NOMO-1 treated with DMSO at 0.1 percent for 48 hours (cell line): ENCODE data around the gene ZNF195.
"Not testable (repeated sequence)": the region's sequence is repeated elsewhere in the genome, so short reads cannot be mapped to it uniquely, and the experiment has no call there.

ENCODE experiments used
- DNase-seq: peaks from one replicate; lab custom pipeline; 2025; ENCODE audit not compliant: unreplicated experiment; lab: John Stamatoyannopoulos, UW

ZNF195 gene

DNA sequence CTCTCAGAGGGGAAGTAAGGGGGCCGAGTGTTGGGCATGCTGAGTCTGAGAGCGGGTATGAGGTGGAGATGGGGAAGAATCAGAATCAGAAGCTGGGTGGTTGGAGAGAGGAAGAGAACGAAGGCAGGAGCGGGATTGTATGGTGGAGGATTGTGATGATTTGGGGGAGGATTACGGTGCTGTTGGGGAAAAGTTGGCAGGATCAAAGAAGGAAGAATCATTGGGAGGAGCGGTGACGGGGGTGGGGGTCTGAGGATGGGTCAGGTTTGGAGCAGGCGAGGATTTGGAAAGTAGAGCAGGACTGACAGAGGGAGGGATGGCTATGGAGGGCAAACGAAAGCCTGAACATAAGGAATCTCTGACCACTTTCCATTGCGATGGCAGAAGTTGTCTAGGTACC lies 22.1 kb downstream of the ZNF195 start:
- no peak for DNase-seq

- no peak for DNase-seq
Measured at GRCh38 chr11:3353066-3353465, 25.9 kb downstream of the ZNF195 start.

DNA sequence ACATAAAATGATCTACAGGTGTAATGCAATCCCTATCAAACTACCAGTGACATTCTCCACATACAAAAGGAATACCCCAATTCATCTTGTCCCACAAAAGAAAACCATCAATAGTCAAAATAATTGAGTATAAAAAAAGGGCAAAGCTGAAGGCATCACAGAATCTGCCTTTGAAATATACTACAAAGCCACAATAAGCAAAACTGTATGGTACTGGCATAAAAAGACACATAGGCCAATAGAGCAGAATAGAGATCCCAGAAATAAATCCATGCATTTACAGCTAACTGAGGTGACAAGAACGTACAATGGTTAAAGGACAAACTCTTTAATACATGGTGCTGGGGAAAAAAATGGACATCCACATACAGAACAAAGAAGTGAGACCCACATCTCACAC lies 31.8 kb downstream of the ZNF195 start:
- DNase-seq = no peak

- no peak for DNase-seq
Measured at GRCh38 chr11:3346587-3346986, 32.4 kb downstream of the ZNF195 start.

GRCh38 chr11:3345736-3346135 lies 33.2 kb downstream of the ZNF195 start:
- DNase-seq = no peak

GRCh38 chr11:3344327-3345174 lies 34.4 kb downstream of the ZNF195 start:
- DNase-seq = no peak

- DNase-seq = no peak
Measured at GRCh38 chr11:3342709-3343108, 36.2 kb downstream of the ZNF195 start.

- DNase-seq = peak; percentile 27
Measured at GRCh38 chr11:3341298-3341697, 37.6 kb downstream of the ZNF195 start.

GRCh38 chr11:3340025-3340424 lies 38.9 kb downstream of the ZNF195 start:
- no peak for DNase-seq

DNA sequence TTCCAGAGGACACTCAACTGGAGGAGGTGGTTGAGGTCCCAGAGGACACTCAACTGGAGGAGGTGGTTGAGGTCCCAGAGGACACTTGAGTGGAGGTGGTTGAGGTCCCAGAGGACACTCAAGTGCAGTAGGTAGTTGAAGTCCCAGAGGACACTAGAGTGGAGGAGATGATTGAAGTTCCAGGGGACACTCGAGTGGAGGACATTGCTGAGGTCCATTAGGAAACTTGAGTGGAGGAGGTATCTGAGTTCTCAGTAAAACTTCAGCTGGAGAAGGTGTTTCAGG lies 39.7 kb downstream of the ZNF195 start:
- DNase-seq = no peak

DNA sequence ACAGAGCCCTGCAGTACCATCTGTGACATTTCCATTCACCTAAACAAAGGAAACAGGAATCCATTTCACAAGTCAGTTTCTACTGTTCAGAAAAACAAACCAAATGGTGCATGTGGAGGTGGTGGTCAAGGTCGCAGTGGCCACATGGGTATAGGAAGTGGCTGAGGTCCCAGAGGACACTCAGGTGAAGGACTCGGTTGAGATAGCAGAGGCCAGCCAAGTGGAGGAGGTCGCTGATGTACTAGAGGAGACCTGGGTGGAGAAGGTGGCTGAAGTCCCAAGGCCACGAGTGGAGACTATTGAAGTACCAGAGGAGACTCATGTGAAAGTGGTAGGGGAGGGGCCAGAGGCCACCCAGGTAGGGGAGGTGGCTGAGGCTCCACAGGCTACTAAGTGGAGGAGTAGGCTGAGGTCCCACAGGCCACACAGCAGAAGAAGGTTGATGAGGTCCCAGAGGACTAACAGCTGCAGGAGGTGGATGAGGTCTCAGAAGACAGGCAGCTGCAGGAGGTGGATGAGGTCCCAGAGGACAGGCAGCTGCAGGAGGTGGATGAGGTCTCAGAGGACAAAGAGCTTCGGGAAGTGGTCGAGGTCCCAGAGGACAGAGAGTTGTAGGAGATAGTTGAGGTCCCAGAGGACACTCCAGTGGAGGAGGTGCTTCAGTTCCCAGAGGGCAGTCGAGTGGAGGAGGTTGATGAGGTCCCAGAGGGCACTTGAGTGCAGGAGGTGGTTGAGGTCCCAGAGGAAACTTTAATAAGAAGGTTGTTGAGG lies 40.2 kb downstream of the ZNF195 start:
- DNase-seq = no peak

DNA sequence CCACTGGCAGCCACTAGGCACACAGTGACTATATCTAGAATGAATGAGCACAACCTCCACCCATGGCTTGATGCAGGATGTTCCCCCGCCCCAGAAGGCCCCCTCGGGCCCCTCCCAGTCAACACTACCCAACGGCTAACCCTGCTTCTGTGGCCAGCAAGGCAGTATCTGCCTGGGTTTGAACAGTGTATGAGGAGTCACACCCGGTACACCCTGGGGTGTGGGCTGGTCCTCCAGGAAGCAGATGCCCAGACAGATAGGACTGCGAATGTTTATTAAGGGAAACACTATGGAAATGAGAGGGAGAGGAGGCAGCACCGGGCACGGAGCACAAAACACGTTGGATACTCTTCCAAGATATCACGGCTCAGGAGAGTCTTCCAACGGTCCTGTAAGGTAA lies 42.5 kb downstream of the ZNF195 start:
- not testable (repeated sequence) for DNase-seq

DNA sequence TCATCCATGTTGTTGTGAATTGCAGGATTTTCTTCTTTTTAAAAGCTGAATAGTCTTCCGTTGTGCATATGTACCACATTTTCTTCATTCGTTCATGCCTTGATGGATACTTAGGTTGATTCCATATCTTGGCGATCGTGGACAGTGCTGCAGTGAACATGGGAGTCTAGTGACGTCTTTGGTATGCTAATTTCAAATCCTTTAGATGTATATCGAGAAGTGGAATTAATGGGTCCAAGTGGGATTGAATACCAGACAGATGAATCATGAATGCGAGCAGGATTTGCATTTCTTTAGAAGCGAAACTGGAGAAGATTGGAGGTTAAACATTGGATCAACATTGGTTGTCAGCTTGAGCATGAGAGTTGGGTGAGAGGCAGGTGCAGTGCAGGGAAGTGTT lies 45.8 kb downstream of the ZNF195 start:
- not testable (repeated sequence) for DNase-seq

DNA sequence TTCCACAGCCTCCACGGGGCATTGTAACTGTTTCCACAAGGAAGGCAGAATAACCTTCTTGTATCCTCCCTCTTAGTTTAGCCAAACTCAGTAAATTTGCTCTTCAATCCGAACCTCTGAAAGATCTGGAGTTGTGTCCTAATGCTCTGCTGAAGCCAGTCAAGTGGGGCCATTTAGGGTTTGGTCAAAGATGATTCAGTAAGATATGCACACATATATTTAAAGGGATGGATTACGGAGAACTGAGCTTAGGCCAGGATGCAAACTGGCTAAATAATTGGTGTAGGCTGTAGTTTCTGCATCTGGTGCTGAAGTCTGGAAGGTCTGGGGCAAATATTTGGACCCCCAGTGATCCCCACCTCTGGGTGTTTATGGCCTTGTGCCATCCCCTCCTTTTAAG lies 47.9 kb downstream of the ZNF195 start:
- DNase-seq = not testable (repeated sequence)

DNA sequence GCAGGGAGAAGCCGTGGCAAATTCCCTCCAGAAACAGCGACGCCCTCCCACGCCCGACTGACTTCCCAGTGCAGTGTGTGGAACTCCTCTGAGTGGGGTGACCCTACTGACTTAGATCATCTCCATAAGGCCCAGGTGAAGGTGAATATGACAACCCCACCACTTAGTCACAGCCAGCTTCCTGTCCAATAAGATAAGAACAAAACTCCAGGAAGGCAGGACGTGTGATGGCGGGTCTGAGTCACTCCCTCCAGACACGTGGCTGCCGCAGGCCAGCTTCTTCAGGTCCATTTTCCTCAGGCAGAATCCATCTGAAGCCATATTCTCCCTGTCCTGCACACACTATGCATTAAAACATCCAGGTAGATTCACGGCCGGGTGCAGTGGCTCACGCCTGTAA lies 48.9 kb downstream of the ZNF195 start:
- DNase-seq = not testable (repeated sequence)

- not testable (repeated sequence) for DNase-seq
Measured at GRCh38 chr11:3328503-3328902, 50.4 kb downstream of the ZNF195 start.

- DNase-seq = not testable (repeated sequence)
Measured at GRCh38 chr11:3326450-3326849, 52.5 kb downstream of the ZNF195 start.

DNA sequence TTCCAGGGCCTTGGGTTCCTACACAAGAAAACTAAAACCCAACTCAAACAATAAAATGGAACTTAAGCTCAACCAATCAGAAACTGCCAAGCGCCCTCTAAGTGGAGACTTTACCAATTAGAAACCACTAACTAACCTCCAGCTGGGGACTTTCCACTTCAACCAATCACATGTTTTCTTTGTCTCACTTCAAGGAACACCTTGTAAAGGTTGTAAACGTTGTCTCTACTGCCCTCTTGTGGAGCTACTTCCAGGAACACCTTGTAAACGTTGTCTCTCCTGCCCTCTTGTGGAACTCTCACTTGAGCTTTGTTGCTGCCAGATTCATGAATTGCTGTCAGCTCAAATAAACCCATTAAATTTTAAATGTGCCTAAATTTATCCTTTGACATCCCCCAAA lies 54.2 kb downstream of the ZNF195 start:
- not testable (repeated sequence) for DNase-seq
